ENCODE results near the gene KAZN.

KAZN gene

GRCh38 chr1:15064217-15064929 is 465.9 kb downstream of the KAZN start:
- Histone ChIP-seq H3K36me3 (ENCODE audit: control insufficient read depth, insufficient read depth, low read length) (no peaks in the 10 kb centered on the region), H3K27me3 (replicated peaks; ENCODE audit: control insufficient read depth, insufficient read depth, low read length) (no peaks in the 10 kb centered on the region; the same call in 1 of the 2 replicates), H3K4me3 (replicated peaks; ENCODE audit: low read depth, low read length) (no peak overlapping the region)
- DNase-seq (ENCODE audit: extremely low read depth, insufficient read length), result no peak
- no peak for TF ChIP-seq CTCF (IDR thresholded peaks at IDR 0.05; ENCODE audit: insufficient read depth, low read length, poor library complexity, severe bottlenecking)

GRCh38 chr1:15065291-15065690 is 466.8 kb downstream of the KAZN start:
- H3K27me3 ChIP-seq (replicated peaks; ENCODE audit: control insufficient read depth, insufficient read depth, low read length), result no peaks in the 10 kb centered on the region; the same call in 1 of the 2 replicates
- H3K4me3 ChIP-seq (replicated peaks; ENCODE audit: low read depth, low read length), result no peak overlapping the region
- H3K36me3 ChIP-seq (ENCODE audit: control insufficient read depth, insufficient read depth, low read length), result no peaks in the 10 kb centered on the region
- no peak for TF ChIP-seq CTCF (IDR thresholded peaks at IDR 0.05; ENCODE audit: insufficient read depth, low read length, poor library complexity, severe bottlenecking)
- DNase-seq (ENCODE audit: extremely low read depth, insufficient read length), result no peak

- Histone ChIP-seq H3K36me3 (ENCODE audit: control insufficient read depth, insufficient read depth, low read length) (no peaks in the 10 kb centered on the region), H3K4me3 (replicated peaks; ENCODE audit: low read depth, low read length) (no peak overlapping the region), H3K27me3 (replicated peaks; ENCODE audit: control insufficient read depth, insufficient read depth, low read length) (no peaks in the 10 kb centered on the region; the same call in 1 of the 2 replicates)
- no peak for DNase-seq (ENCODE audit: extremely low read depth, insufficient read length)
- no peak for TF ChIP-seq CTCF (IDR thresholded peaks at IDR 0.05; ENCODE audit: insufficient read depth, low read length, poor library complexity, severe bottlenecking)
Observed at GRCh38 chr1:15065736-15066135, 467.3 kb downstream of the KAZN start.

- Histone ChIP-seq H3K36me3 (ENCODE audit: control insufficient read depth, insufficient read depth, low read length) (no peaks in the 10 kb centered on the region), H3K27me3 (replicated peaks; ENCODE audit: control insufficient read depth, insufficient read depth, low read length) (no peaks in the 10 kb centered on the region), H3K4me3 (replicated peaks; ENCODE audit: low read depth, low read length) (no peak overlapping the region)
- TF ChIP-seq CTCF (IDR thresholded peaks at IDR 0.05; ENCODE audit: insufficient read depth, low read length, poor library complexity, severe bottlenecking), result no peak
- no peak for DNase-seq (ENCODE audit: extremely low read depth, insufficient read length)
Observed at GRCh38 chr1:15066191-15066590, 467.7 kb downstream of the KAZN start.

- Histone ChIP-seq H3K36me3 (ENCODE audit: control insufficient read depth, insufficient read depth, low read length) (no peaks in the 10 kb centered on the region), H3K27me3 (replicated peaks; ENCODE audit: control insufficient read depth, insufficient read depth, low read length) (no peaks in the 10 kb centered on the region), H3K4me3 (replicated peaks; ENCODE audit: low read depth, low read length) (no peak overlapping the region)
- DNase-seq (ENCODE audit: extremely low read depth, insufficient read length), result no peak
- TF ChIP-seq CTCF (IDR thresholded peaks at IDR 0.05; ENCODE audit: insufficient read depth, low read length, poor library complexity, severe bottlenecking), result no peak
Observed at GRCh38 chr1:15067148-15067547, 468.7 kb downstream of the KAZN start.

- Histone ChIP-seq H3K4me3 (replicated peaks; ENCODE audit: low read depth, low read length) (no peak overlapping the region), H3K27me3 (replicated peaks; ENCODE audit: control insufficient read depth, insufficient read depth, low read length) (no peaks in the 10 kb centered on the region), H3K36me3 (ENCODE audit: control insufficient read depth, insufficient read depth, low read length) (no peaks in the 10 kb centered on the region)
- no peak for TF ChIP-seq CTCF (IDR thresholded peaks at IDR 0.05; ENCODE audit: insufficient read depth, low read length, poor library complexity, severe bottlenecking)
- DNase-seq (ENCODE audit: extremely low read depth, insufficient read length), result no peak
Observed at GRCh38 chr1:15068152-15068551, 469.7 kb downstream of the KAZN start.
